ENCODE results near the gene PPCS. TPM values are rescaled to one million over a fixed set of nuclear protein-coding genes. Genes with fewer than 3 reads are reported as not detected.

PPCS gene
- total and polyA plus RNA-seq, 9 of the 15 experiments (the other 6 are each of a cell fraction or from before 2014, with no cell fraction given) = 7.9 to 34.6 (median 14.8) TPM

- TF ChIP-seq POLR2H (tag; IDR thresholded peaks at IDR 0.05; ENCODE audit: low read depth) (peak; percentile 50; the same call in 1 of the 2 replicates), KDM4B (IDR thresholded peaks at IDR 0.05; ENCODE audit: borderline replicate concordance in 2 of 2, low read depth in 1 of 2) (peak in 1 of 2 experiments; percentile 61; a peak in 1 of 4 replicates), POLR2A (conservative IDR thresholded peaks at IDR 0.05) (peak; percentile 88), ATF1 (CRISPR knock-in tag; IDR thresholded peaks at IDR 0.05) (no peak), ATF1 (tag; IDR thresholded peaks at IDR 0.05) (peak; percentile 69), CXXC5 (CRISPR knock-in tag; IDR thresholded peaks at IDR 0.05) (peak; percentile 88), ESRRB (CRISPR knock-in tag; IDR thresholded peaks at IDR 0.05; ENCODE audit: borderline replicate concordance) (no peak), ZNF408 (CRISPR knock-in tag; IDR thresholded peaks at IDR 0.05; ENCODE audit: low read depth) (no peak), RBBP5 (IDR thresholded peaks at IDR 0.05; ENCODE audit: borderline replicate concordance, insufficient read depth, low read length, poor library complexity, severe bottlenecking) (peak; percentile 11), BHLHE40 (IDR thresholded peaks at IDR 0.05; ENCODE audit: low read length) (peak; percentile 64; the same call in 1 of the 2 replicates), SMAD1 (IDR thresholded peaks at IDR 0.05; ENCODE audit: low read depth, low read length, partially characterized antibody) (no peak), PATZ1 (CRISPR knock-in tag; IDR thresholded peaks at IDR 0.05; ENCODE audit: borderline replicate concordance) (no peak), ZNF263 (CRISPR knock-in tag; IDR thresholded peaks at IDR 0.05; ENCODE audit: borderline replicate concordance) (no peak), ZNF785 (CRISPR knock-in tag; IDR thresholded peaks at IDR 0.05) (no peak), RBM25 (IDR thresholded peaks at IDR 0.05; ENCODE audit: low read depth, low read length, severe bottlenecking) (no peak), POLR2B (IDR thresholded peaks at IDR 0.05; ENCODE audit: low read depth, partially characterized antibody) (peak; percentile 73), GTF2B (IDR thresholded peaks at IDR 0.05; ENCODE audit: extremely low read depth, insufficient read length) (no peak), MAZ (CRISPR knock-in tag; conservative IDR thresholded peaks at IDR 0.05 in 1 of 2, IDR thresholded peaks at IDR 0.05 in 1 of 2) (peak in 1 of 2 experiments; percentile 52; a peak in 1 of 4 replicates), MYC (IDR thresholded peaks at IDR 0.05; ENCODE audit: low read depth, low read length) (no peak), MYC (CRISPR knock-in tag; IDR thresholded peaks at IDR 0.05; ENCODE audit: borderline replicate concordance, low read depth) (no peak), ZBTB17 (CRISPR knock-in tag; IDR thresholded peaks at IDR 0.05) (no peak), RBFOX2 (IDR thresholded peaks at IDR 0.05; ENCODE audit: low read depth, low read length) (peak; percentile 96), PML (IDR thresholded peaks at IDR 0.05; ENCODE audit: low read length) (0 out of 2 replicates have a peak, but pooled peaks have one; percentile 18), FIP1L1 (IDR thresholded peaks at IDR 0.05; ENCODE audit: low read depth, low read length, poor library complexity, severe bottlenecking) (peak; percentile 43), MLX (CRISPR knock-in tag; conservative IDR thresholded peaks at IDR 0.05) (no peak)
Observed at GRCh38 chr1:42456010-42456753, at the start of gene PPCS, which contains the start of gene ZMYND12 (continued).

Data from K562 (cell line).